SH-SY5Y (cell line): Measurements from ENCODE around the gene CCNYL1.

Experiments used
- GATA2 ChIP-seq: IDR thresholded peaks from 2 replicates; pipeline ENCODE4 v1.6.1; 2011; ENCODE audit warnings: mild to moderate bottlenecking, low read depth, low read length
- GATA3 ChIP-seq: IDR thresholded peaks from 2 replicates; pipeline ENCODE4 v1.6.1; 2011; ENCODE audit warnings: low read depth, mild to moderate bottlenecking, low read length, moderate library complexity

DNA sequence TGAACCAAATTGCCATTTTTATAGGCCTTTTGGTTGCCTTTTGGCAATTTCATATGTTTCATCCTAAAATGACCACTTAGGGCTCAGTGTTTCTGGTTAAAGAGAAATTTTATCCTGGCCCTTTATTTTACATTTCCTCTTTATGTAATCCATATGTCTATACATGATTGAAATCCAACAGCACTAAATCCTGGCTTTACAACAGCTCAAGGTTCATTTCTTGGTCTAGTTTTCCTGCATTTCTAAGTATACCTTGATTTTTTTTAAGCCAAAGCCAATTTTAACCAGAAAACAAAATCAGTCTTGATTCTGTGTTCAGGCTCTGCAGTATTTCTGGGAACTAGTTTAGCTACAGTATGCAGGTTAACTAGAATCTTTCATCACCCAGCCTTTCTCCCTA, 46.6 kb downstream of the CCNYL1 start:
- TF ChIP-seq GATA2 = no peak
- TF ChIP-seq GATA3 = no peak
